Measurements from ENCODE around the gene XRRA1.

XRRA1 gene

DNA sequence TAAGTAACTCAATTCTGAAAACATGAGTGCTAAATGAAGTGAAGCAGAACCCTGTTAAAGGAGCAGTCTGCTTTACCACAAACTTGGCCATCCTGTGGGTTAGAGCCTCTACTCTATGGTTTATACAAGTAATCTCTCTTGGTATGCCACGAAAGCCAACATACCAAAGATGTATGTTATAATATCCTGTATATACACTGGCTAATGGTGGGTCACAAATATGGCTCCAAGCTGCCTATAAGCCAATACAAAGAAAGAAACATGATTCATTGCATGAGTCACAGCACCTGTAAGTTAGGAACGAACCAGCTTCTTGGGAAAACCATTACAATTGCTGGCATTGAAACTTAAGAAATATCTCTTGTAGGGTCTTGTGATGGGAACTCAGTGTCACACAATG, 16.1 kb downstream of the XRRA1 start:
- TF ChIP-seq, protein P1, sequence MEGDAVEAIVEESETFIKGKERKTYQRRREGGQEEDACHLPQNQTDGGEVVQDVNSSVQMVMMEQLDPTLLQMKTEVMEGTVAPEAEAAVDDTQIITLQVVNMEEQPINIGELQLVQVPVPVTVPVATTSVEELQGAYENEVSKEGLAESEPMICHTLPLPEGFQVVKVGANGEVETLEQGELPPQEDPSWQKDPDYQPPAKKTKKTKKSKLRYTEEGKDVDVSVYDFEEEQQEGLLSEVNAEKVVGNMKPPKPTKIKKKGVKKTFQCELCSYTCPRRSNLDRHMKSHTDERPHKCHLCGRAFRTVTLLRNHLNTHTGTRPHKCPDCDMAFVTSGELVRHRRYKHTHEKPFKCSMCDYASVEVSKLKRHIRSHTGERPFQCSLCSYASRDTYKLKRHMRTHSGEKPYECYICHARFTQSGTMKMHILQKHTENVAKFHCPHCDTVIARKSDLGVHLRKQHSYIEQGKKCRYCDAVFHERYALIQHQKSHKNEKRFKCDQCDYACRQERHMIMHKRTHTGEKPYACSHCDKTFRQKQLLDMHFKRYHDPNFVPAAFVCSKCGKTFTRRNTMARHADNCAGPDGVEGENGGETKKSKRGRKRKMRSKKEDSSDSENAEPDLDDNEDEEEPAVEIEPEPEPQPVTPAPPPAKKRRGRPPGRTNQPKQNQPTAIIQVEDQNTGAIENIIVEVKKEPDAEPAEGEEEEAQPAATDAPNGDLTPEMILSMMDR (IDR thresholded peaks at IDR 0.05) = no peak

DNA sequence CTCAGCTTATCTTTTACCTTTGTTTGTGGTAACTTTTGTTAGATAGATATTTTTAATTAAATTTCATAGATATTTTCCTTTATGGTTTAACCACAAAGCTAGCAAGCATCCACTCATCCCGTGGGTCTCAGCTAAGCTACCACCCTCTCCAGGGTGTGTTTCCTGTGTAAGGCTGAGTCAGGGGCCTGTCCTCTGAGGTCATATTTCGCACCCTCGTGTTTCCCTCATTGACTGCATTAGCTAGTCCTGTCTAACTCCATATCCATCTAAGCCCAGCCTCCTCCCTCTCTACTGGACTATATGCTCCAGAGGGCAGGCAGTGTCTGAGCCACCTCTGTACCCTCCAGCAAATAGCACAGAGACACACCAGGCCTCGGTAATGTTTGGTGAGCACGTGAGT, 16.7 kb downstream of the XRRA1 start:
- TF ChIP-seq, protein P1 (IDR thresholded peaks at IDR 0.05) = no peak

DNA sequence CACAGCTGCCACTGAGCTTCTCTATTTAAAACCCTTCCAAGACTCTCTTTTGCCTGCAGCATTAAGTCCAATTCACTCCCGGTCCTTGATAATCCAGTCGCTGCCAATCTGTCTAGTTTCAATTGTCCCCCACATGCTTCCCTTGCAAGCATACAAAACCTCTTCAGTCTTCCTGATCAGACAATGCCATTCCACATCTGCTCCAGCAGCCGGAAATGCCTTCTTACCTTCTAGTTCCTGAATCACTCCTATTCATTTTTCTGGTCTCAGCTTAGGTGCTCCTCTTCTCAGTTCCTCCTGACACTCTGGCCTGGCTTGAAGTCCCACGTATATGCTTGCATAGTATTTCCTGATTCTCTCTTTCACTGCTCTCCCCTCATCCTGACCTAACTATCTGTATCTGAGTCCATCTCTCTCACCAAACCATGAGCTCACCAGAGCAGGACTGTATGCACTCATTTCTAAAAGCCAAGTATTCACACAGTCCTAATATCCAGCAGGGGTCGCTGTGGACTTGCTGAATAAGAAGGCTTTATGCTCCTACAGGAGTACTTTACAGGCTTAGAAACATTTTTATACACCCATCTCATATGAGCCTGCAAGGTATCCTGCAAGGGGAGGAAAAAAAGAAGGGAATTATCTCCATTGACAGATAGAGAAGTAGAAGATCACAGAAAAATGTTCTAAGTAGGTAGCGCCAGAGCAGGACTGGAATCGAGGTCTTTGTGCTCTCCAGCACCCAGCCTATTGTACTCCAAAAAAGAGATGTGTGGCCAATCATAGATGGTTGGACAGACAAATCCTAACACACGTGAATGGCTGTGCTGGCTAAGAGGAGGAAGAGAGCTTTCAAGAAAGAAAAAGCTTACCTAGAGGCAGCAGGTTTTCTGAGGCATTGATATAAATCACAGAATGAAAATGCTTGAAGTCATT, 19.2 kb downstream of the XRRA1 start:
- TF ChIP-seq, protein P1 (IDR thresholded peaks at IDR 0.05) = peak; percentile 91

DNA sequence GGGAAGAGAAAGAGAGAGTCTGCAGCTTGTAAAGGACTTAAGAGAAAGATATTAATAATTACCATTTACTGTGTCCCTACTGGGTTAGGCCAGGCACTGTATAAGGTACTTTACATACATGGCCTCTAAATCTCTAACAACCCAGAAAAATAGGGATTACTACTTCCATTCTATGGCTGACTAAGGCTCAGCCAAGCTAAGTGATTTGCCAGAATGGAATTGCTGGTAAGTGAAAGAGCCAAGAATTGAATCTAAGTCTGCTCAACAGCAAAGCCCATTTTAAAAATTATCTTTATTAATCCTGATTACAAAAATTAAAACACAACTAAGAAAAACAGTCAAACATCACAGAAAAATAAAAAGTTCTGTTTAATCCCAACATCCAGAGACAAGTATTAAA, 21.4 kb downstream of the XRRA1 start:
- TF ChIP-seq, protein P1 (IDR thresholded peaks at IDR 0.05) = no peak

DNA sequence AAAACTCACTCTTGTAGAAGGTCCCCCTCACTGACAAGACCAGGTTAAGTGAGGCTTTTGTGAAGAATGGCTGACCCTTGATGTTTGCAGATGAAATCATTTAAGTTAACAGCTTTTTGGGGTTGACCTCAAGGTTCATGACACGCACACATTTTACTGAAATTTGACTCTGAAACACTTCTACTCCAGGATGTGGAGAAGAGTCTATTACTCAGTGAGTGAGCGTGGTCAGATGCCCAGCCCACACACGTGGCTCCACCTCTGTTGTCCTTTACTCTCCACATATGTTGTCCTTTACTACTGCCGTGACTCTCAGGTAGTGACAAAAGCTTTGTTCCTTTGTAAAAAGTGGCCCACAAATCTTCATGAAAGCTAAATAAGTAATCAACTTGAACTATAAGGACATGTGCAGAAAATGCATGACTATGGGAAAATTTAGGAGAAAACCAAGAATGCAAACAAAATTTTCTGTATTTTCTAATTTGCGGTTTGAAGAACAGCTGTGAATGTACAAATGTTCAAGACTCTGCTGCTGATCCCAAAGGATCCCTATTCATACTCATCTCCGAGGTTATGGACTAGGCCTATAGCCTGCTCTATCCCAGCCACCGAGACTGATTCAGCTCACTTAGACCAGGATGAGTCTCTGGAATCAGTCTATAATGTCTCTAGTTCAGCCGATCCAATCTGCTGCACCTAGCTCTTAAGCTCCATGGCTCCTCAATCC, 22.4 kb downstream of the XRRA1 start:
- TF ChIP-seq, protein P1 (IDR thresholded peaks at IDR 0.05) = no peak

DNA sequence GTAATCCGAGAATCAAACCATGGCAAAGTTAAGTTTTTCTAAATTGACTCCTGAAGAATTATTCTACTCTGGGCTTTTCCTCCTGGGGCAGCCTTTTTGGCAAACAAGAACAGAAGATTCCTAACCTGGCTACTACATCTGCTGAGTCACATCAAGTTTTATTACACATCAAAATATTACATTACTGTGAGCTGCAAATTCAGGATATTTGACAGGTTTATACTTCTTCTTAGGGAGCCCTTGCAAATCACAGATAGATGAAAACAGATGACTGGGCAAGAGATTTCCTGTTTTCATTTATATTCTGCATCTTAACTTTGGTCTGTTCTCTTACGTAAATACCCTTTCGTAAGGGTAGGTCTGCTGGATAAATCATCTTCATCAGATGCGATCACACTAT, 23.6 kb downstream of the XRRA1 start:
- TF ChIP-seq, protein P1 (IDR thresholded peaks at IDR 0.05) = no peak

DNA sequence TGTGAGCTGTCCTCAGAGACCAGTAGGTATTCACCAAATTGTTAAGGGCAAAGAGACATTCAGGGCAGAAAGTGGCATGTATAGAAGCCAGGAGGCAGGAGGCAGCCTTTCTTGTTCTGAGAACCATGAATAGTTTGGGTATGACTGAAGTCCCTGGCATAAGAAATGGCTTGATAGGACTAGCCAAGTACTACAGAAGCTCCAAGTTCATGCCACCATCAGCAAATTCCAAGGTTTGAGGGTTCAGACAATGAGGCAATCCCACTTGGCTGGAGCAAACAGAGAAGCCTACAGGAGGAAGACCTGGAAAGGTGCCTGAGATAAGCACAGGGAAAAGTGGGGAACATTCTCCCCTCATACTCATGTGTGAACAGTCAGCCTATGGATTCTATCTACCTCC, 25.8 kb downstream of the XRRA1 start:
- TF ChIP-seq, protein P1 (IDR thresholded peaks at IDR 0.05) = no peak

All from LNCAP (cell line).